DMS53 treated with DMSO at 0.1 percent for 48 hours (cell line): Measurements from ENCODE around the gene ABHD17A.

Experiments used
- DNase-seq: peaks from one replicate; lab custom pipeline; 2025; ENCODE audit not compliant: unreplicated experiment; lab: John Stamatoyannopoulos, UW

ABHD17A gene

GRCh38 chr19:1885398-1886119, at the start of gene ABHD17A:
Gene ABHD17A (minus strand): TSS chr19:1885496. CDS start chr19:1881566, 3,930 bp downstream.
- peak; percentile 73 for DNase-seq

- DNase-seq = no peak
These were observed 48.6 kb upstream of the ABHD17A start for GRCh38 chr19:1933942-1934341.

GRCh38 chr19:1933244-1933643, 47.9 kb upstream of the ABHD17A start:
- DNase-seq = no peak

- no peak for DNase-seq
These were observed 47.1 kb upstream of the ABHD17A start for GRCh38 chr19:1932395-1932794.

- no peak for DNase-seq
These were observed 46.1 kb upstream of the ABHD17A start for GRCh38 chr19:1931445-1931844.

GRCh38 chr19:1929021-1929742, 43.9 kb upstream of the ABHD17A start:
- peak; percentile 11 for DNase-seq

- no peak for DNase-seq
These were observed 40.2 kb upstream of the ABHD17A start for GRCh38 chr19:1925544-1925943.

GRCh38 chr19:1924320-1924961, 39.1 kb upstream of the ABHD17A start:
- DNase-seq = no peak

GRCh38 chr19:1923319-1923718, 38.0 kb upstream of the ABHD17A start:
- no peak for DNase-seq

- no peak for DNase-seq
These were observed 37.5 kb upstream of the ABHD17A start for GRCh38 chr19:1922803-1923202.

GRCh38 chr19:1921825-1922224, 36.5 kb upstream of the ABHD17A start:
- DNase-seq = no peak

GRCh38 chr19:1921326-1921725, 36.0 kb upstream of the ABHD17A start:
- DNase-seq = no peak

GRCh38 chr19:1920644-1921043, 35.3 kb upstream of the ABHD17A start:
- DNase-seq = no peak

GRCh38 chr19:1918975-1919374, 33.7 kb upstream of the ABHD17A start:
- no peak for DNase-seq

GRCh38 chr19:1917926-1918325, 32.6 kb upstream of the ABHD17A start:
- no peak for DNase-seq

GRCh38 chr19:1917146-1917545, 31.9 kb upstream of the ABHD17A start:
- no peak for DNase-seq

GRCh38 chr19:1914826-1915341, 29.6 kb upstream of the ABHD17A start:
- no peak for DNase-seq

- DNase-seq = no peak
These were observed 28.7 kb upstream of the ABHD17A start for GRCh38 chr19:1913781-1914577.

GRCh38 chr19:1912760-1913505, 27.6 kb upstream of the ABHD17A start:
- DNase-seq = no peak

- no peak for DNase-seq
These were observed 26.7 kb upstream of the ABHD17A start for GRCh38 chr19:1911995-1912394.
